MCF 10A (cell line): Measurements from ENCODE around the gene TCP10L. TPM values are rescaled to one million over a fixed set of nuclear protein-coding genes. Genes with fewer than 3 reads are reported as not detected.

Source experiments
- BruUV-seq: library from RNA; stranded (reverse); fragments of 400-500 nt; replicated peaks from 2 replicates; lab custom pipeline; 2021; lab: Mats Ljungman, UMichigan
- CTCF ChIA-PET: fragments of 300-600 bp; sonication (Branson Sonifier 250); formaldehyde crosslinking; extraction: SDS; loops from one replicate; lab custom pipeline; 2021; ENCODE audit warnings: antibody characterized with exemption, inconsistent platforms; lab: Yijun Ruan, JAX
- POLR2A ChIA-PET: fragments of 300-600, 350-650 bp; sonication (Branson Sonifier 250); formaldehyde crosslinking; extraction: SDS; loops from one replicate; lab custom pipeline; 2020; ENCODE audit warnings: antibody characterized with exemption, inconsistent platforms; lab: Yijun Ruan, JAX
- DNase-seq: peaks from one replicate; pipeline ENCODE4 v3.0.0-alpha.2; 2018; ENCODE audit not compliant: unreplicated experiment
- H3K27ac Mint-ChIP-seq: one replicate; pipeline ENCODE4 v1.8.0; 2022; ENCODE audit warnings: mild to moderate bottlenecking, low read depth, mixed read lengths; ENCODE audit not compliant: unreplicated experiment
- H3K27me3 Mint-ChIP-seq: one replicate; pipeline ENCODE4 v1.8.0; 2022; ENCODE audit warnings: mixed read lengths; ENCODE audit not compliant: insufficient read depth, unreplicated experiment
- H3K36me3 Mint-ChIP-seq: one replicate; pipeline ENCODE4 v1.8.0; 2022; ENCODE audit warnings: mild to moderate bottlenecking, moderate library complexity, mixed read lengths; ENCODE audit not compliant: insufficient read depth, unreplicated experiment
- H3K4me1 Mint-ChIP-seq: one replicate; pipeline ENCODE4 v1.8.0; 2022; ENCODE audit warnings: mixed read lengths; ENCODE audit not compliant: insufficient read depth, unreplicated experiment
- H3K4me3 Mint-ChIP-seq: one replicate; pipeline ENCODE4 v1.8.0; 2022; ENCODE audit warnings: mild to moderate bottlenecking, moderate library complexity, mixed read lengths; ENCODE audit not compliant: unreplicated experiment
- H3K9me3 Mint-ChIP-seq: one replicate; pipeline ENCODE4 v1.8.0; 2022; ENCODE audit warnings: mixed read lengths; ENCODE audit not compliant: unreplicated experiment
- CTCF ChIP-seq: fragments of 200-600 bp; IDR thresholded peaks from one replicate; pipeline ENCODE4 v1.8.0; 2022; ENCODE audit warnings: antibody characterized with exemption, mild to moderate bottlenecking; ENCODE audit not compliant: unreplicated experiment
- intact Hi-C: fragments of 100-400 bp; cut with micrococcal nuclease; formaldehyde crosslinking; loops from 2 replicates; pipeline ENCODE4 v1.14.1; 2022
- total RNA-seq: library from RNA; stranded (reverse); gene quantifications from 2 replicates; pipeline ENCODE4 v1.2.3, GENCODE V29; 2022

Gene TCP10L
- total RNA-seq, 1 experiment from 2014 or later = not detected

- Mint-ChIP-seq H3K27ac (no peak overlapping the region), H3K36me3 (no peaks in the 10 kb centered on the region), H3K4me3 (no peak overlapping the region), H3K9me3 (no peaks in the 10 kb centered on the region), H3K27me3 (no peaks in the 10 kb centered on the region), H3K4me1 (peaks cover 6% of the 10 kb centered on the region)
- CTCF ChIA-PET = interaction anchor here (0.6 kb wide), 1 partner anchor 42 kb away, joined by 5 read pairs; no protein-coding TSS in a partner anchor
- DNase-seq = peak; percentile 21
- POLR2A ChIA-PET = no interaction called here
- no peak for TF ChIP-seq CTCF
- intact Hi-C loops = no loop called here
- BruUV-seq = no TSS peak
Observed at GRCh38 chr21:32529679-32530078, 55.6 kb downstream of the TCP10L start.

- H3K27me3 Mint-ChIP-seq = no peaks in the 10 kb centered on the region
- DNase-seq = no peak
- no peak for TF ChIP-seq CTCF
- no peaks in the 10 kb centered on the region for H3K9me3 Mint-ChIP-seq
- CTCF ChIA-PET = interaction anchor here (0.5 to 1.1 kb wide), 3 partner anchors 111 to 967 kb away, joined by 3 to 4 read pairs (median 3); no protein-coding TSS in a partner anchor
- POLR2A ChIA-PET = interaction anchor here (1.0 kb wide), 1 partner anchor 11 kb away, joined by 3 read pairs; no protein-coding TSS in a partner anchor
- H3K27ac Mint-ChIP-seq = no peak overlapping the region
- no TSS peak for BruUV-seq
- no peaks in the 10 kb centered on the region for H3K36me3 Mint-ChIP-seq
- no peak overlapping the region for H3K4me3 Mint-ChIP-seq
- peaks cover 19% of the 10 kb centered on the region for H3K4me1 Mint-ChIP-seq
- intact Hi-C loops = no loop called here
Observed at GRCh38 chr21:32525282-32525681, 60.0 kb downstream of the TCP10L start.

DNA sequence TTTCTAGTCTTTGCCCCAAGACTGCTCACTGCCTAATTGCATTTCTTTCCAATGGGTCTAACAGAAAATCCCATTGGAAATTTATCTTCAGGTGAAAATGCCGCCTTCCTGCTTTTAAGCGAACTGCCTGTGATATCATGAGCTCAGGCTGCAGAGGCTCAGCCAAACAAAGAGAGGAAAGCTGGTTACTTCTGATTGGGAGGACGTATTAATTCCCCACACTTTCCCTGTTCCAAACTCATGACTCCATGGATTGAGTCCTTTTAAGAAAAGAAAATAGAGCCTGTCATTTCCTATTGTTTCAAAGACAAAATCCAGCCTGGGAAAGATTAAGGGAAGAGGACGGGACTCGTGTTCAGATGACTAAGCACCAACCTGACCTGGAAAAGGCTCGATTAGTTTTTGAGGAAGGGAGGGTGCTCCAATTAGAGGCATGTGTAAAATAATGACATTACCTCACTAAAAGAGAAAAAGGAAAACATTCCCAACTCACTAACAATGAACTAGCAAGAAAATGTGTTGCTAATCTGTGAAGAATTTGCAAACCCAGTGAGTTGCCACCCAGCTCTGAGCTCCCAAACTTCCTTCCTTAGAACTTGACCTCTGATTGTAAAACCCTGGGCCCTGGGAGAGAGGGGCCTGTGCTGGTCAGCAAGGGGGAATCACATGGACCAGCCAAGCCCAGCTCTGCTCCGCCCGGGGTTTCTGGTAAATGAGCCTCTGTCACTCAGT lies 61.2 kb downstream of the TCP10L start:
- Mint-ChIP-seq H3K4me3 (no peak overlapping the region), H3K27ac (no peak overlapping the region)
- CTCF ChIA-PET = interaction anchor here (0.5 to 1.1 kb wide), 4 partner anchors 14 to 122 kb away, joined by 3 to 7 read pairs (median 4); no protein-coding TSS in a partner anchor

More for the DNA sequence above, 61.2 kb downstream of the TCP10L start:
- H3K27me3 Mint-ChIP-seq = no peaks in the 10 kb centered on the region
- POLR2A ChIA-PET = interaction anchor here (0.7 to 1.0 kb wide), 3 partner anchors 10 to 911 kb away, joined by 3 read pairs; no protein-coding TSS in a partner anchor
- H3K36me3 Mint-ChIP-seq = no peaks in the 10 kb centered on the region
- peak; percentile 44 for DNase-seq
- TF ChIP-seq CTCF = no peak
- intact Hi-C loops = no loop called here
- BruUV-seq = no TSS peak
- peaks cover 14% of the 10 kb centered on the region for H3K4me1 Mint-ChIP-seq
- H3K9me3 Mint-ChIP-seq = no peaks in the 10 kb centered on the region

Other genes starting within 250 kb of the TCP10L start
- gene URB1, start 192.5 kb downstream of the TCP10L start, total RNA-seq = 32.3 and 43.5 TPM in 2 replicates
- 16.8 and 22.2 TPM in 2 replicates for gene EVA1C, start 172.8 kb downstream of the TCP10L start, total RNA-seq
- gene CFAP298, start 26.9 kb upstream of the TCP10L start, total RNA-seq = 52.7 and 54.2 TPM in 2 replicates
- gene SYNJ1, start 142.5 kb upstream of the TCP10L start, total RNA-seq = 9.4 and 9.7 TPM in 2 replicates
- gene PAXBP1, start 186.2 kb upstream of the TCP10L start, total RNA-seq = 33.0 and 39.5 TPM in 2 replicates